NCI-H524 treated with DMSO at 0.1 percent for 48 hours (cell line): ENCODE measurements around the gene MBNL2.

Experiments
- DNase-seq: peaks from one replicate; lab custom pipeline; 2025; lab: John Stamatoyannopoulos, UW

The MBNL2 gene

GRCh38 chr13:97327506-97328221, 105.5 kb downstream of the MBNL2 start:
- no peak for DNase-seq

- no peak for DNase-seq
These were observed 106.2 kb downstream of the MBNL2 start for GRCh38 chr13:97328222-97328790.

- no peak for DNase-seq
These were observed 107.2 kb downstream of the MBNL2 start for GRCh38 chr13:97329331-97329730.

GRCh38 chr13:97330448-97330847, 108.3 kb downstream of the MBNL2 start:
- DNase-seq: no peak

- DNase-seq: no peak
These were observed 110.6 kb downstream of the MBNL2 start for GRCh38 chr13:97332742-97333141.

GRCh38 chr13:97333983-97334382, 111.8 kb downstream of the MBNL2 start:
- DNase-seq: no peak

- no peak for DNase-seq
These were observed 112.6 kb downstream of the MBNL2 start for GRCh38 chr13:97334690-97335089.

- no peak for DNase-seq
These were observed 113.5 kb downstream of the MBNL2 start for GRCh38 chr13:97335488-97336134.

- DNase-seq: no peak
These were observed 115.9 kb downstream of the MBNL2 start for GRCh38 chr13:97337985-97338499.

GRCh38 chr13:97338571-97338970, 116.4 kb downstream of the MBNL2 start:
- DNase-seq: no peak

GRCh38 chr13:97339019-97339987, 117.2 kb downstream of the MBNL2 start:
- DNase-seq: no peak

- no peak for DNase-seq
These were observed 118.0 kb downstream of the MBNL2 start for GRCh38 chr13:97339988-97340749.

- DNase-seq: no peak
These were observed 119.0 kb downstream of the MBNL2 start for GRCh38 chr13:97341135-97341534.

- DNase-seq: no peak
These were observed 120.0 kb downstream of the MBNL2 start for GRCh38 chr13:97342136-97342535.

- DNase-seq: no peak
These were observed 120.8 kb downstream of the MBNL2 start for GRCh38 chr13:97342936-97343335.

- peak; percentile 15 for DNase-seq
These were observed 122.4 kb downstream of the MBNL2 start for GRCh38 chr13:97344265-97345175.

- DNase-seq: no peak
These were observed 124.0 kb downstream of the MBNL2 start for GRCh38 chr13:97346097-97346496.

- DNase-seq: no peak
These were observed 124.6 kb downstream of the MBNL2 start for GRCh38 chr13:97346561-97347254.

- no peak for DNase-seq
These were observed 125.3 kb downstream of the MBNL2 start for GRCh38 chr13:97347255-97347932.
